ENCODE results near the gene PAPPA. TPM values are rescaled to one million over a fixed set of nuclear protein-coding genes. Genes with fewer than 3 reads are reported as not detected.
A peak's percentile ranks its signal among the peaks of the same experiment; 100 is the strongest.

Gene PAPPA
- total and polyA plus RNA-seq, 2 of the 8 experiments (the other 6 are each of a cell fraction or from before 2014, with no cell fraction given), result 0.18 to 0.63 TPM

DNA sequence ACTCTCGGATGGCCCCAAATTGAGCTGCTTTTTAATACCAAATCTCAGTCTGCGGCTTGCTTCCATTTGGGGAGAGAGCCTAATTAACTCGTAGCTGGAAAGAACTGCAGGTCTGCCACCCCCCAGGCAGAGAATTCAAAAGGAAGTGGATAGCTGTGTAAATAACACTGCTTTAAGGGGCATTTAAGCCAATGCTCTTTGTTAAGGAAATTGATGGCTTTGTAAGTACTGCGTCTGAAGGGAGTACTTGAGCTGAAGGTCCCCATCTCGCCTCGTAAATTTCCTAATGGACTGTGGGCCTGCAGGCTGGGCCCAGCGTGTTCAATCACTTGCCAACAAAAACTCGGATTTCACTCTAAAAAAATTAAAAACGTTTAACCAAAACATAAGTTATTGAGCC is 132.7 kb downstream of the PAPPA start (continued):
- TF ChIP-seq CHD7 (IDR thresholded peaks at IDR 0.05; ENCODE audit: insufficient replicate concordance, low read length) (peak; percentile 68), RAD21 (IDR thresholded peaks at IDR 0.05 in 1 of 2, conservative IDR thresholded peaks at IDR 0.05 in 1 of 2; ENCODE audit: low read depth in 2 of 2, low read length in 2 of 2) (peak in 1 of 2 experiments; percentile 8; a peak in 1 of 4 replicates), TAF7 (optimal IDR thresholded peaks at IDR 0.05; ENCODE audit: borderline replicate concordance, low read depth, low read length) (no peak), KDM1A (IDR thresholded peaks at IDR 0.05; ENCODE audit: borderline replicate concordance, low read length) (no peak), EP300 (IDR thresholded peaks at IDR 0.05; ENCODE audit: borderline replicate concordance in 1 of 2, low read depth in 2 of 2, low read length in 2 of 2) (peak in 1 of 2 experiments; percentile 95; a peak in 1 of 3 replicates), GABPA (IDR thresholded peaks at IDR 0.05; ENCODE audit: borderline replicate concordance, insufficient read depth, low read length) (no peak), KDM4A (IDR thresholded peaks at IDR 0.05; ENCODE audit: low read depth, low read length, severe bottlenecking) (no peak), POU5F1 (IDR thresholded peaks at IDR 0.05; ENCODE audit: low read depth, low read length) (peak; percentile 86), HDAC2 (IDR thresholded peaks at IDR 0.05; ENCODE audit: borderline replicate concordance in 1 of 2, low read depth in 2 of 2, low read length in 2 of 2) (peak in 1 of 2 experiments; percentile 96; a peak in 2 of 4 replicates), YY1 (IDR thresholded peaks at IDR 0.05; ENCODE audit: low read depth, low read length) (peak; percentile 70; the same call in 1 of the 2 replicates)

All from H1 (cell line).